ENCODE measurements around the gene ARSG. TPM values are rescaled to one million over a fixed set of nuclear protein-coding genes. Genes with fewer than 3 reads are reported as not detected.

The ARSG gene
- total RNA-seq, 1 donor from 2014 or later: 19.6 TPM

GRCh38 chr17:68427575-68427974, 136.3 kb downstream of the ARSG start:
- Mint-ChIP-seq H3K4me3 (no peak overlapping the region), H3K36me3 (ENCODE audit: low read depth) (peaks cover 22% of the 10 kb centered on the region), H3K27ac (no peak overlapping the region), H3K9me3 (no peaks in the 10 kb centered on the region), H3K4me1 (no peaks in the 10 kb centered on the region), H3K27me3 (no peaks in the 10 kb centered on the region)
- POLR2A ChIA-PET: no interaction called here
- DNase-seq (no peak), ATAC-seq (ENCODE audit: low read depth) (no peak)
- CTCF ChIA-PET: interaction anchor here (1.3 kb wide), 1 partner anchor 9 kb away, joined by 3 read pairs; no protein-coding TSS in a partner anchor
- intact Hi-C loops (cut with micrococcal nuclease): no loop called here
- TF ChIP-seq, protein P1, sequence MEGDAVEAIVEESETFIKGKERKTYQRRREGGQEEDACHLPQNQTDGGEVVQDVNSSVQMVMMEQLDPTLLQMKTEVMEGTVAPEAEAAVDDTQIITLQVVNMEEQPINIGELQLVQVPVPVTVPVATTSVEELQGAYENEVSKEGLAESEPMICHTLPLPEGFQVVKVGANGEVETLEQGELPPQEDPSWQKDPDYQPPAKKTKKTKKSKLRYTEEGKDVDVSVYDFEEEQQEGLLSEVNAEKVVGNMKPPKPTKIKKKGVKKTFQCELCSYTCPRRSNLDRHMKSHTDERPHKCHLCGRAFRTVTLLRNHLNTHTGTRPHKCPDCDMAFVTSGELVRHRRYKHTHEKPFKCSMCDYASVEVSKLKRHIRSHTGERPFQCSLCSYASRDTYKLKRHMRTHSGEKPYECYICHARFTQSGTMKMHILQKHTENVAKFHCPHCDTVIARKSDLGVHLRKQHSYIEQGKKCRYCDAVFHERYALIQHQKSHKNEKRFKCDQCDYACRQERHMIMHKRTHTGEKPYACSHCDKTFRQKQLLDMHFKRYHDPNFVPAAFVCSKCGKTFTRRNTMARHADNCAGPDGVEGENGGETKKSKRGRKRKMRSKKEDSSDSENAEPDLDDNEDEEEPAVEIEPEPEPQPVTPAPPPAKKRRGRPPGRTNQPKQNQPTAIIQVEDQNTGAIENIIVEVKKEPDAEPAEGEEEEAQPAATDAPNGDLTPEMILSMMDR (IDR thresholded peaks at IDR 0.05): no peak

DNA sequence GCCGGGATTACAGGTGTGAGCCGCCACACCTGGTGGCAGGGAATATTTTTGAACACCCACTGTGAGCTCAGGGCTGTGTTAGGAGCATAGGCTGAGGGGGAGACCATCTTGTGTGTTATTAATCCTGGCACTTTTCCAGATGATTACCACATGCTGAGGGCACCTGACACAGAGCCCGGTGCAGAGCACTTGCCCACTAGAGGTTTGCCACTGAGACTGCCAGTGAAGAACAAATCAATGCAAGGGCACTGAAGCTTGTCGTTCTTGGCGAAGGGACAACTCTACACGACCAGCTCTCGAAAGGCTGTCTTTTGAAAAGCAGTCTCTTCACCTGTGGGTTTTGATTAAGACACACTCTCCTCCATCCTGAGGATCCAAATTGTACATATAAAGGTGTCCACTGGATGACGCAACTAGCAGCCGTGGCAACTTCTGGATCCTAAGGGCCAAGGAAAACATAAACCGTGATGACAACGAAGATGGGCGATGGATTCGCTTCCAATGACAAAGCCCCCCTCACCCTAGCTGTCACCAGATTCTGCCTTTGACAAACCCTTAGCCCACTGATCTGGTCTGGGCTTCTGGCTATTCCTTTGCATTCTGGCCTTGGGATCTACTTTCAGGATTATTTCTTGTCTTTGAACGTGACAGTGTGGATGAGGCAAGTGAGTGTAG, 137.3 kb downstream of the ARSG start:
- Mint-ChIP-seq H3K9me3 (no peaks in the 10 kb centered on the region), H3K4me3 (no peak overlapping the region), H3K36me3 (ENCODE audit: low read depth) (peaks cover 28% of the 10 kb centered on the region), H3K27me3 (no peaks in the 10 kb centered on the region), H3K4me1 (no peaks in the 10 kb centered on the region), H3K27ac (no peak overlapping the region)
- no peak for DNase-seq
- TF ChIP-seq, protein P1 (IDR thresholded peaks at IDR 0.05): no peak
- intact Hi-C loops (cut with micrococcal nuclease): no loop called here
- POLR2A ChIA-PET: no interaction called here
- no peak for ATAC-seq (ENCODE audit: low read depth)
- CTCF ChIA-PET: interaction anchor here (1.3 kb wide), 1 partner anchor 8 kb away, joined by 3 read pairs; no protein-coding TSS in a partner anchor

GRCh38 chr17:68429881-68430280, 138.6 kb downstream of the ARSG start:
- H3K4me3 Mint-ChIP-seq: no peak overlapping the region
- POLR2A ChIA-PET: no interaction called here
- no peaks in the 10 kb centered on the region for H3K9me3 Mint-ChIP-seq
- no peak for ATAC-seq (ENCODE audit: low read depth)
- TF ChIP-seq, protein P1 (IDR thresholded peaks at IDR 0.05): no peak
- no peaks in the 10 kb centered on the region for H3K4me1 Mint-ChIP-seq
- no peaks in the 10 kb centered on the region for H3K27me3 Mint-ChIP-seq
- peaks cover 30% of the 10 kb centered on the region for H3K36me3 Mint-ChIP-seq (ENCODE audit: low read depth)
- DNase-seq: no peak
- no peak overlapping the region for H3K27ac Mint-ChIP-seq
- CTCF ChIA-PET: no interaction called here
- intact Hi-C loops (cut with micrococcal nuclease): loop anchor here (10.0 kb wide), 1 partner anchor 85 kb away; no protein-coding TSS in a partner anchor

DNA sequence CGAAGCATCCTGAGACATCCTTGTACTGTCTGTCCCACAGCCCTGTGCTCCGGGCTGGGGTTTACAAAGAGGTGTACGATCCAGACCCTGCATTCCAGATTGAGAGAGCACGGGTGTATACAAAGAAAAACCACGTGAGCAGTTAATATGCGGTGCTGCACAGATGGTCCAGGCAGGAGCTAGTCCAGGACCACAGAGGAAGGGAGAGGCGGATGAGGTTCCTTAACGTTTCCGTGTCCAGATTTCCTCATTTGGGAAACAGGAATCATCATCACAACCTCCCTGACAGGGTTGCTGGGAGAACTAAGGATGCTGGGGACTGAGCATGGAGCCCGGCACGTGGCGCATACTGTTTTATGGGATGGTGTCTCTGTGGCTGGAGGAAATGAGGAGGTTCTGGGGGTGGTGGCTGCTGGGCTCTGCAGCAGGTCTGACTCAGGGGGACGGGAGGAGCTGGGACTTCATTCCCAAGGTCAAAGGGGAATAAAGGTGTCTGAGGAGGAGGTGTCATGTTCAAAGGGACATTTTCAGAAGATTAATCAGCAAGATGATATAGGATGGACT, 139.8 kb downstream of the ARSG start:
- TF ChIP-seq, protein P1 (IDR thresholded peaks at IDR 0.05): no peak
- POLR2A ChIA-PET: interaction anchor here (0.6 to 0.8 kb wide), 2 partner anchors 17 to 681 kb away, joined by 3 read pairs; no protein-coding TSS in a partner anchor
- ATAC-seq (ENCODE audit: low read depth): no peak
- Mint-ChIP-seq H3K4me1 (peaks cover 5% of the 10 kb centered on the region), H3K9me3 (no peaks in the 10 kb centered on the region), H3K36me3 (ENCODE audit: low read depth) (peaks cover 27% of the 10 kb centered on the region), H3K4me3 (no peak overlapping the region), H3K27me3 (no peaks in the 10 kb centered on the region), H3K27ac (no peak overlapping the region)
- CTCF ChIA-PET: interaction anchor here (1.1 kb wide), 1 partner anchor 167 kb away, joined by 15 read pairs; no protein-coding TSS in a partner anchor
- no peak for DNase-seq
- intact Hi-C loops (cut with micrococcal nuclease): loop anchor here (10.0 kb wide), 1 partner anchor 86 kb away; no protein-coding TSS in a partner anchor

GRCh38 chr17:68431661-68432071, 140.4 kb downstream of the ARSG start:
- no peak overlapping the region for H3K4me3 Mint-ChIP-seq
- POLR2A ChIA-PET: interaction anchor here (0.6 to 0.8 kb wide), 2 partner anchors 18 to 682 kb away, joined by 3 read pairs; no protein-coding TSS in a partner anchor
- no peak overlapping the region for H3K27ac Mint-ChIP-seq

More at GRCh38 chr17:68431661-68432071, 140.4 kb downstream of the ARSG start:
- DNase-seq: no peak
- CTCF ChIA-PET: interaction anchor here (0.7 to 1.1 kb wide), 3 partner anchors 13 to 251 kb away, joined by 3 to 15 read pairs (median 5); no protein-coding TSS in a partner anchor
- TF ChIP-seq, protein P1 (IDR thresholded peaks at IDR 0.05): no peak
- Mint-ChIP-seq H3K27me3 (no peaks in the 10 kb centered on the region), H3K4me1 (peaks cover 10% of the 10 kb centered on the region), H3K9me3 (no peaks in the 10 kb centered on the region), H3K36me3 (ENCODE audit: low read depth) (peaks cover 27% of the 10 kb centered on the region)
- peak; percentile 38 for ATAC-seq (ENCODE audit: low read depth)
- intact Hi-C loops (cut with micrococcal nuclease): loop anchor here (10.0 kb wide), 1 partner anchor 87 kb away; no protein-coding TSS in a partner anchor
